Effector memory CD8-positive, alpha-beta T cell (primary cell): ENCODE data around the gene CYSLTR1.

Experiments
- ATAC-seq: fragments of 150-1000 bp; cut with Tn5 transposase; replicated peaks from 2 replicates; pipeline ENCODE4 v1.10.0; 2021; ENCODE audit warnings: mild to moderate bottlenecking, moderate library complexity
- DNase-seq, 3 experiments: peaks; one replicate each; pipeline ENCODE4 v3.0.0; 2021
- H3K27ac Mint-ChIP-seq, 2 donors: one replicate each; pipeline ENCODE4 v1.8.0; 2022; ENCODE audit warnings: mild to moderate bottlenecking in 2 of 2, mixed read lengths in 2 of 2, moderate library complexity in 2 of 2
- H3K27me3 Mint-ChIP-seq, 2 donors: one replicate each; pipeline ENCODE4 v1.8.0; 2022; ENCODE audit warnings: mixed read lengths in 2 of 2
- H3K36me3 Mint-ChIP-seq: one replicate; pipeline ENCODE4 v1.8.0; 2022; ENCODE audit warnings: mild to moderate bottlenecking, moderate library complexity, mixed read lengths; ENCODE audit not compliant: insufficient read depth
- H3K4me1 Mint-ChIP-seq, 2 donors: one replicate each; pipeline ENCODE4 v1.8.0; 2022; ENCODE audit warnings: low read depth in 2 of 2, mixed read lengths in 2 of 2
- H3K4me3 Mint-ChIP-seq, 2 donors: one replicate each; pipeline ENCODE4 v1.8.0; 2022; ENCODE audit warnings: mild to moderate bottlenecking in 2 of 2, mixed read lengths in 2 of 2, moderate library complexity in 2 of 2
- H3K9me3 Mint-ChIP-seq, 2 donors: one replicate each; pipeline ENCODE4 v1.8.0; 2022; ENCODE audit warnings: mixed read lengths in 2 of 2
- total RNA-seq, 9 experiments: gene quantifications; one replicate each; lab custom pipeline; 2026; lab: John Stamatoyannopoulos, UW

The CYSLTR1 gene
- 0.38 to 13.5 (median 3.1) reads per million in 9 experiments for total RNA-seq

GRCh38 chrX:78327370-78328086 lies at the start of gene CYSLTR1:
TSS of gene CYSLTR1 (minus strand) at chrX:78327611. CDS start at chrX:78273746, 53,865 bp downstream.
- DNase-seq (no peak), ATAC-seq (no peak)
- H3K4me1 Mint-ChIP-seq, result peaks cover 14 to 19% of the 10 kb centered on the region in 2 donors
- no peak within 1 kb of the TSS for H3K27ac Mint-ChIP-seq
- peak within 1 kb of the TSS in 1 of 2 donors; percentile 14 for H3K4me3 Mint-ChIP-seq
- no peaks in the 10 kb centered on the region for H3K27me3 Mint-ChIP-seq
- H3K9me3 Mint-ChIP-seq, result no peaks in the 10 kb centered on the region
- no peaks in the 10 kb centered on the region for H3K36me3 Mint-ChIP-seq

- no peak overlapping the region for H3K27ac Mint-ChIP-seq
- no peaks in the 10 kb centered on the region for H3K36me3 Mint-ChIP-seq
- no peak overlapping the region for H3K4me3 Mint-ChIP-seq
Measured at GRCh38 chrX:78377186-78377585, 49.8 kb upstream of the CYSLTR1 start.

GRCh38 chrX:78375894-78376293 lies 48.5 kb upstream of the CYSLTR1 start:
- no peak overlapping the region for H3K27ac Mint-ChIP-seq
- H3K4me1 Mint-ChIP-seq, result peaks cover 0 to 4% of the 10 kb centered on the region in 2 donors

More at GRCh38 chrX:78377186-78377585, 49.8 kb upstream of the CYSLTR1 start:
- peaks cover 0 to 4% of the 10 kb centered on the region in 2 donors for H3K4me1 Mint-ChIP-seq
- ATAC-seq (no peak), DNase-seq (no peak)
- no peaks in the 10 kb centered on the region for H3K9me3 Mint-ChIP-seq
- peaks cover 0 to under 1% of the 10 kb centered on the region in 2 donors for H3K27me3 Mint-ChIP-seq

GRCh38 chrX:78366576-78366975 lies 39.2 kb upstream of the CYSLTR1 start:
- ATAC-seq, result no peak
- no peaks in the 10 kb centered on the region for H3K27me3 Mint-ChIP-seq
- no peaks in the 10 kb centered on the region for H3K9me3 Mint-ChIP-seq
- no peak for DNase-seq
- H3K36me3 Mint-ChIP-seq, result no peaks in the 10 kb centered on the region
- H3K4me1 Mint-ChIP-seq, result no peaks in the 10 kb centered on the region
- no peak overlapping the region for H3K4me3 Mint-ChIP-seq
- no peak overlapping the region for H3K27ac Mint-ChIP-seq

More at GRCh38 chrX:78375894-78376293, 48.5 kb upstream of the CYSLTR1 start:
- no peak overlapping the region for H3K4me3 Mint-ChIP-seq
- peak; percentile 45 for ATAC-seq
- DNase-seq, result no peak
- H3K36me3 Mint-ChIP-seq, result no peaks in the 10 kb centered on the region
- H3K9me3 Mint-ChIP-seq, result no peaks in the 10 kb centered on the region
- peaks cover 0 to 5% of the 10 kb centered on the region in 2 donors for H3K27me3 Mint-ChIP-seq

GRCh38 chrX:78357342-78358055 lies 30.1 kb upstream of the CYSLTR1 start:
- DNase-seq, result no peak
- Mint-ChIP-seq H3K4me1 (no peaks in the 10 kb centered on the region), H3K27me3 (peaks cover 0 to 8% of the 10 kb centered on the region in 2 donors), H3K9me3 (no peaks in the 10 kb centered on the region), H3K4me3 (no peak overlapping the region), H3K36me3 (no peaks in the 10 kb centered on the region), H3K27ac (no peak overlapping the region)
- ATAC-seq, result no peak

GRCh38 chrX:78333521-78333920 lies 6.1 kb upstream of the CYSLTR1 start:
- H3K4me1 Mint-ChIP-seq, result peaks cover 14 to 15% of the 10 kb centered on the region in 2 donors
- H3K27me3 Mint-ChIP-seq, result no peaks in the 10 kb centered on the region
- H3K4me3 Mint-ChIP-seq, result no peak overlapping the region
- ATAC-seq (peak; percentile 80), DNase-seq (no peak)
- H3K27ac Mint-ChIP-seq, result peak overlapping the region in 1 of 2 donors; percentile 52
- no peaks in the 10 kb centered on the region for H3K9me3 Mint-ChIP-seq
- H3K36me3 Mint-ChIP-seq, result no peaks in the 10 kb centered on the region

GRCh38 chrX:78331708-78332107 lies 4.3 kb upstream of the CYSLTR1 start:
- Mint-ChIP-seq H3K27me3 (no peaks in the 10 kb centered on the region), H3K9me3 (no peaks in the 10 kb centered on the region), H3K4me3 (no peak overlapping the region), H3K36me3 (no peaks in the 10 kb centered on the region), H3K4me1 (peaks cover 14% of the 10 kb centered on the region in 2 donors), H3K27ac (peak overlapping the region; percentile 80 to 85)
- no peak for ATAC-seq
- no peak for DNase-seq

GRCh38 chrX:78330540-78330939 lies 3.1 kb upstream of the CYSLTR1 start:
- Mint-ChIP-seq H3K9me3 (no peaks in the 10 kb centered on the region), H3K36me3 (no peaks in the 10 kb centered on the region), H3K27me3 (no peaks in the 10 kb centered on the region), H3K4me3 (no peak overlapping the region), H3K4me1 (peaks cover 14% of the 10 kb centered on the region in 2 donors), H3K27ac (no peak overlapping the region)
- no peak for DNase-seq
- no peak for ATAC-seq

GRCh38 chrX:78330068-78330467 lies 2.7 kb upstream of the CYSLTR1 start:
- Mint-ChIP-seq H3K27me3 (no peaks in the 10 kb centered on the region), H3K4me1 (peaks cover 14% of the 10 kb centered on the region in 2 donors), H3K9me3 (no peaks in the 10 kb centered on the region), H3K4me3 (no peak overlapping the region), H3K36me3 (no peaks in the 10 kb centered on the region), H3K27ac (peak overlapping the region in 1 of 2 donors; percentile 61)
- DNase-seq (no peak), ATAC-seq (no peak)

- H3K9me3 Mint-ChIP-seq, result no peaks in the 10 kb centered on the region
- no peak for ATAC-seq
- DNase-seq, result no peak
- H3K36me3 Mint-ChIP-seq, result no peaks in the 10 kb centered on the region
- peak overlapping the region in 1 of 2 donors; percentile 61 for H3K27ac Mint-ChIP-seq
- H3K27me3 Mint-ChIP-seq, result no peaks in the 10 kb centered on the region
- peaks cover 14% of the 10 kb centered on the region in 2 donors for H3K4me1 Mint-ChIP-seq
- H3K4me3 Mint-ChIP-seq, result peak overlapping the region in 1 of 2 donors; percentile 27
Measured at GRCh38 chrX:78329486-78329885, 2.1 kb upstream of the CYSLTR1 start.

GRCh38 chrX:78326401-78326800 lies 1.0 kb downstream of the CYSLTR1 start:
- Mint-ChIP-seq H3K36me3 (no peaks in the 10 kb centered on the region), H3K27ac (no peak overlapping the region), H3K27me3 (no peaks in the 10 kb centered on the region), H3K4me1 (peaks cover 17 to 18% of the 10 kb centered on the region in 2 donors), H3K9me3 (no peaks in the 10 kb centered on the region), H3K4me3 (no peak overlapping the region)
- ATAC-seq (no peak), DNase-seq (no peak)

- ATAC-seq, result no peak
- H3K27ac Mint-ChIP-seq, result peak overlapping the region; percentile 35 to 44
- H3K36me3 Mint-ChIP-seq, result no peaks in the 10 kb centered on the region
- no peaks in the 10 kb centered on the region for H3K9me3 Mint-ChIP-seq
- no peak for DNase-seq
- peaks cover 15 to 16% of the 10 kb centered on the region in 2 donors for H3K4me1 Mint-ChIP-seq
- H3K27me3 Mint-ChIP-seq, result no peaks in the 10 kb centered on the region
- H3K4me3 Mint-ChIP-seq, result peak overlapping the region in 1 of 2 donors; percentile 15
Measured at GRCh38 chrX:78322863-78323262, 4.5 kb downstream of the CYSLTR1 start.

GRCh38 chrX:78321809-78322208 lies 5.6 kb downstream of the CYSLTR1 start:
- ATAC-seq, result peak; percentile 94
- Mint-ChIP-seq H3K9me3 (no peaks in the 10 kb centered on the region), H3K4me1 (peaks cover 15 to 16% of the 10 kb centered on the region in 2 donors), H3K4me3 (peak overlapping the region; percentile 27 to 32), H3K36me3 (no peaks in the 10 kb centered on the region), H3K27me3 (no peaks in the 10 kb centered on the region), H3K27ac (peak overlapping the region; percentile 49 to 67)
- peak; percentile 22 to 31 (median 28) for DNase-seq
